Endothelial cell of umbilical vein (primary cell): Measurements from ENCODE around the gene DUOX2. TPM values are rescaled to one million over a fixed set of nuclear protein-coding genes. Genes with fewer than 3 reads are reported as not detected.

Experiments
- BruUV-seq: library from RNA; stranded (reverse); fragments of 400-500 nt; replicated peaks from 2 replicates; lab custom pipeline; 2021; lab: Mats Ljungman, UMichigan
- CTCF ChIA-PET: fragments of 300-600, 350-600 bp; sonication (Branson Sonifier 250); formaldehyde crosslinking; loops from one replicate; lab custom pipeline; 2021; ENCODE audit warnings: antibody characterized with exemption, inconsistent platforms; lab: Charles Lee
- POLR2A ChIA-PET: fragments of 300-600, 350-600 bp; sonication (Branson Sonifier 250); formaldehyde crosslinking; loops from one replicate; lab custom pipeline; 2021; ENCODE audit warnings: antibody characterized with exemption, inconsistent platforms; lab: Charles Lee
- DNase-seq: peaks from one replicate; pipeline ENCODE4 v3.0.0-alpha.2; 2011; ENCODE audit warnings: low read depth, low spot score
- FAIRE-seq: peaks from 2 replicates; lab custom pipeline; 2011; peaks lifted over from hg19 to GRCh38; lab: Jason Lieb, UNC
- H2AFZ ChIP-seq: 2 replicates; pipeline ENCODE4 v1.6.0; 2012; ENCODE audit warnings: low read depth, low read length, control low read depth, inconsistent platforms
- H3K27ac ChIP-seq: 2 replicates; pipeline ENCODE4 v1.5.1; 2011; ENCODE audit warnings: low read depth, mild to moderate bottlenecking, control low read depth, low read length, moderate library complexity; ENCODE audit not compliant: insufficient read depth
- H3K27me3 ChIP-seq, 2 experiments: 2 replicates each; pipeline versions ENCODE4 v1.6.0 to v1.6.1; 2011; ENCODE audit warnings: low read length in 2 of 2, mixed read lengths in 1 of 2; ENCODE audit not compliant: control insufficient read depth in 2 of 2, insufficient read depth in 2 of 2
- H3K36me3 ChIP-seq, 2 experiments: 2 replicates in 1 of 2; 3 replicates in 1 of 2; pipeline ENCODE4 v1.5.1; 2011; ENCODE audit warnings: low read length in 2 of 2, mild to moderate bottlenecking in 1 of 2, moderate library complexity in 1 of 2; ENCODE audit not compliant: control insufficient read depth in 2 of 2, insufficient read depth in 2 of 2; ENCODE audit errors: extremely low read depth in 1 of 2
- H3K4me1 ChIP-seq: 3 replicates; pipeline ENCODE4 v1.5.1; 2011; ENCODE audit warnings: mild to moderate bottlenecking, low read length; ENCODE audit not compliant: control insufficient read depth, insufficient read depth; ENCODE audit errors: extremely low read depth
- H3K4me2 ChIP-seq: 2 replicates; pipeline ENCODE4 v1.6.1; 2011; ENCODE audit warnings: low read length, control low read depth, mixed read lengths; ENCODE audit not compliant: insufficient read depth
- H3K4me3 ChIP-seq, 3 experiments: fragments of 200-600 bp in 1 of 3; sonication (generic), shearing (Covaris generic) in 1 of 3; replicated peaks in 1 of 3; 2 replicates each; pipeline ENCODE4 v1.5.1; 2011 to 2016; ENCODE audit warnings: control low read depth in 3 of 3, low read length in 3 of 3, mild to moderate bottlenecking in 2 of 3, inconsistent platforms in 1 of 3, low read depth in 1 of 3, moderate library complexity in 1 of 3; ENCODE audit not compliant: insufficient read depth in 1 of 3
- H3K79me2 ChIP-seq: 2 replicates; pipeline ENCODE4 v1.6.0; 2012; ENCODE audit warnings: low read length, inconsistent platforms; ENCODE audit not compliant: control insufficient read depth, insufficient read depth
- H3K9ac ChIP-seq: replicated peaks from 2 replicates; pipeline ENCODE3; 2011; ENCODE audit warnings: low read length, control low read depth; ENCODE audit not compliant: insufficient read depth; ENCODE audit errors: extremely low read depth
- H3K9me1 ChIP-seq: replicated peaks from 3 replicates; pipeline ENCODE4 v1.6.0; 2011; ENCODE audit warnings: mild to moderate bottlenecking, low read length; ENCODE audit not compliant: control insufficient read depth, insufficient read depth; ENCODE audit errors: extremely low read depth
- H3K9me3 ChIP-seq: replicated peaks from 2 replicates; pipeline ENCODE4 v1.5.1; 2012; ENCODE audit warnings: low read length, inconsistent platforms; ENCODE audit not compliant: control insufficient read depth, insufficient read depth
- H4K20me1 ChIP-seq: replicated peaks from 2 replicates; pipeline ENCODE3; 2011; ENCODE audit warnings: mild to moderate bottlenecking, low read length; ENCODE audit not compliant: control insufficient read depth, insufficient read depth; ENCODE audit errors: extremely low read depth
- CTCF ChIP-seq, 2 donors: IDR thresholded peaks; 1 replicate in 1 of 2; 2 replicates in 1 of 2; pipeline ENCODE4 v1.5.1; 2011; ENCODE audit warnings: low read length in 2 of 2, mild to moderate bottlenecking in 2 of 2, moderate library complexity in 2 of 2, control low read depth in 1 of 2, inconsistent platforms in 1 of 2, low read depth in 1 of 2; ENCODE audit not compliant: insufficient read depth in 1 of 2; ENCODE audit errors: extremely low read depth in 1 of 2
- FOS ChIP-seq: IDR thresholded peaks from 2 replicates; pipeline ENCODE4 v1.6.1; 2011; ENCODE audit warnings: mild to moderate bottlenecking, low read length, moderate library complexity, borderline replicate concordance; ENCODE audit not compliant: insufficient read depth
- GATA2 ChIP-seq: IDR thresholded peaks from 2 replicates; pipeline ENCODE4 v1.7.0; 2011; ENCODE audit warnings: low read depth, mild to moderate bottlenecking, moderate library complexity, mixed read lengths, low read length; ENCODE audit not compliant: insufficient read length, insufficient read depth
- MAX ChIP-seq: IDR thresholded peaks from 2 replicates; pipeline ENCODE4 v1.6.1; 2011; ENCODE audit not compliant: insufficient read depth, insufficient read length
- MYC ChIP-seq: IDR thresholded peaks from one replicate; pipeline ENCODE4 v1.6.1; 2011; ENCODE audit warnings: mild to moderate bottlenecking, low read depth, low read length
- POLR2A ChIP-seq: IDR thresholded peaks from 2 replicates; pipeline ENCODE4 v1.6.1; 2012; ENCODE audit warnings: low read depth, mild to moderate bottlenecking, control low read depth, low read length
- POLR2AphosphoS5 ChIP-seq: IDR thresholded peaks from 2 replicates; pipeline ENCODE4 v1.6.1; 2012; ENCODE audit warnings: low read depth, mild to moderate bottlenecking, control low read depth, low read length, moderate library complexity; ENCODE audit not compliant: insufficient read depth
- dilution Hi-C: fragments of 300-500 bp; cut with MboI; formaldehyde crosslinking; loops from one replicate; pipeline ENCODE4 v1.15.0; 2019; ENCODE audit warnings: low sequenced_read_pairs; ENCODE audit not compliant: extremely low pct_ligation_motif_present
- intact Hi-C: fragments of 100-400 bp; cut with micrococcal nuclease; formaldehyde crosslinking; loops from one replicate; pipeline ENCODE4 v1.10.0; 2022
- polyA plus RNA-seq, 4 experiments: library from polyadenylated mRNA; depleted of rRNA in 3 of 4; stranded (reverse) in 3 of 4; unstranded in 1 of 4; fragments of >200 nt; gene quantifications; 2 replicates each; pipeline versions ENCODE4 v1.2.1 to v1.2.3, GENCODE V29; 2011 to 2012; ENCODE audit warnings: missing spikeins in 1 of 4
- total RNA-seq: library from RNA; stranded (reverse); gene quantifications from 2 replicates; pipeline ENCODE4 v1.2.3, GENCODE V29; 2021

The DUOX2 gene
- total and polyA plus RNA-seq, 2 donors (not counting 3 experiments of a cell fraction or from before 2014, with no cell fraction given), result 0.01 TPM; not detected in 1

DNA sequence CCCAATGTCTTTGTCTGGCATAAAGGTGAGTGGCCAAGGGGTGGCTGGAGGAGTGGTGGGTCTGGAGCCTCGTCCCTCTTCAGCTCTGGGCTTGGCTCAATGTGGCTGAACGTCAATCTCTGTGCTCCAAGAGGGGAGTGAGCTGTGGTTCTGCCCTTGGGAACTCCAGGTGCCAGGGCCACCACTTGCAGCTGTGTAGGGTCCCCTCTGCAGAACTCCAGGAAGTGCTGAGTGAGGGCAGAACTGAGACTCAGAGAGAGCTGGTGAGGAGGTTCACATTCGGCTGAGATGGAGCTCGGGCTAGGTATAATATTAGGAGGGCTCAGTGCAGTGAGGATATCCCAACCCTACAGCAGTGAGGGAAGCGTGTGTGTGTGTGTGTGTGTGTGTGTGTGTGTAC is 27.4 kb upstream of the DUOX2 start:
- ChIA-PET CTCF (interaction anchor here (0.9 to 1.6 kb wide), 2 partner anchors 15 kb away, joined by 3 to 8 read pairs; no protein-coding TSS in a partner anchor), POLR2A (no interaction called here)
- Histone ChIP-seq H3K4me1 (no peaks in the 10 kb centered on the region), H3K36me3 (no peaks in the 10 kb centered on the region), H3K4me2 (no peak overlapping the region), H3K27ac (no peak overlapping the region), H3K4me3 (no peak overlapping the region), H3K9me3 (no peaks in the 10 kb centered on the region), H3K9ac (no peak overlapping the region), H4K20me1 (no peaks in the 10 kb centered on the region), H3K9me1 (no peaks in the 10 kb centered on the region), H3K79me2 (no peaks in the 10 kb centered on the region), H3K27me3 (peaks cover 5 to 7% of the 10 kb centered on the region in 2 experiments), H2AFZ (no peak overlapping the region)
- TF ChIP-seq FOS, result no peak
- no peak for TF ChIP-seq POLR2AphosphoS5
- TF ChIP-seq GATA2, result no peak
- BruUV-seq, result no TSS peak
- dilution Hi-C loops (no loop called here), intact Hi-C loops (no loop called here)
- FAIRE-seq (no peak), DNase-seq (no peak)

- CTCF ChIA-PET, result interaction anchor here (1.1 to 1.6 kb wide), 2 partner anchors 10 to 14 kb away, joined by 3 to 8 read pairs; no protein-coding TSS in a partner anchor
- BruUV-seq, result no TSS peak
- TF ChIP-seq MAX (no peak), FOS (no peak), GATA2 (no peak), POLR2AphosphoS5 (no peak), CTCF (IDR thresholded peaks at IDR 0.05; ENCODE audit: extremely low read depth in 1 of 2, insufficient read depth in 1 of 2, low read depth in 1 of 2, low read length in 2 of 2) (no peak), POLR2A (no peak), MYC (no peak)
- intact Hi-C loops, result no loop called here
- Histone ChIP-seq H4K20me1 (no peaks in the 10 kb centered on the region), H2AFZ (no peak overlapping the region), H3K79me2 (no peaks in the 10 kb centered on the region), H3K27ac (no peak overlapping the region), H3K9me1 (no peaks in the 10 kb centered on the region), H3K9ac (no peak overlapping the region), H3K27me3 (peaks cover 10 to 12% of the 10 kb centered on the region in 2 experiments), H3K4me2 (no peak overlapping the region), H3K9me3 (no peaks in the 10 kb centered on the region), H3K4me3 (no peak overlapping the region), H3K4me1 (no peaks in the 10 kb centered on the region), H3K36me3 (no peaks in the 10 kb centered on the region)
- POLR2A ChIA-PET, result no interaction called here
- FAIRE-seq (no peak), DNase-seq (no peak)
- dilution Hi-C loops, result no loop called here
These were observed 26.7 kb upstream of the DUOX2 start for GRCh38 chr15:45140557-45141250.
